IMR-90 (cell line): ENCODE data around the gene ZNRF4. TPM values are rescaled to one million over a fixed set of nuclear protein-coding genes. Genes with fewer than 3 reads are reported as not detected.

Source experiments
- ATAC-seq: fragments of 200-7000 bp; cut with Tn5 transposase; 2 replicates; pipeline ENCODE4 v1.9.1; 2020; ENCODE audit warnings: low read depth, mild to moderate bottlenecking, moderate library complexity
- BruUV-seq: library from RNA; stranded (reverse); fragments of 400-500 nt; replicated peaks from 2 replicates; lab custom pipeline; 2021; lab: Mats Ljungman, UMichigan
- CTCF ChIA-PET: fragments of 300-600 bp; formaldehyde crosslinking; extraction: SDS; loops from one replicate; lab custom pipeline; 2021; ENCODE audit warnings: antibody characterized with exemption; lab: Yijun Ruan, JAX
- POLR2A ChIA-PET: fragments of 300-600 bp; sonication (Branson Sonifier 250); formaldehyde crosslinking; loops from one replicate; lab custom pipeline; 2022; ENCODE audit warnings: antibody characterized with exemption; ENCODE audit not compliant: unreplicated experiment; lab: Charles Lee
- DNase-seq: peaks from one replicate; pipeline ENCODE4 v3.0.0; 2013
- H2AFZ ChIP-seq: replicated peaks from 2 replicates; pipeline ENCODE3; 2013; ENCODE audit warnings: low read length, mild to moderate bottlenecking; ENCODE audit not compliant: poor library complexity
- H2AK5ac ChIP-seq: 2 replicates; pipeline ENCODE4 v1.6.1; 2013; ENCODE audit warnings: low read depth, low read length, inconsistent platforms
- H2AK9ac ChIP-seq: replicated peaks from 2 replicates; pipeline ENCODE3; 2013; ENCODE audit warnings: mild to moderate bottlenecking, low read depth, low read length, moderate library complexity; ENCODE audit not compliant: poor library complexity
- H2BK120ac ChIP-seq: 2 replicates; pipeline ENCODE4 v1.6.1; 2013; ENCODE audit warnings: low read depth, low read length, inconsistent platforms
- H2BK15ac ChIP-seq: 3 replicates; pipeline ENCODE4 v1.6.1; 2013; ENCODE audit warnings: low read depth, low read length, inconsistent platforms
- H2BK20ac ChIP-seq: 2 replicates; pipeline ENCODE4 v1.6.1; 2013; ENCODE audit warnings: low read depth, mild to moderate bottlenecking, inconsistent platforms, low read length, moderate library complexity
- H2BK5ac ChIP-seq: 2 replicates; pipeline ENCODE4 v1.6.1; 2013; ENCODE audit warnings: mild to moderate bottlenecking, low read depth, low read length, inconsistent platforms; ENCODE audit not compliant: poor library complexity, severe bottlenecking
- H3K14ac ChIP-seq: replicated peaks from 2 replicates; pipeline ENCODE4 v1.6.1; 2013; ENCODE audit warnings: low read depth, low read length, inconsistent platforms
- H3K18ac ChIP-seq: 2 replicates; pipeline ENCODE4 v1.6.1; 2013; ENCODE audit warnings: low read depth, low read length, control low read depth
- H3K23ac ChIP-seq: 2 replicates; pipeline ENCODE4 v1.6.1; 2013; ENCODE audit warnings: low read depth, low read length, inconsistent platforms
- H3K27ac ChIP-seq: 2 replicates; pipeline ENCODE4 v1.5.1; 2013; ENCODE audit warnings: mild to moderate bottlenecking, control low read depth, low read length; ENCODE audit not compliant: insufficient read depth
- H3K27me3 ChIP-seq: 2 replicates; pipeline ENCODE4 v1.6.1; 2013; ENCODE audit warnings: low read length; ENCODE audit not compliant: control insufficient read depth, insufficient read depth
- H3K36me3 ChIP-seq: 2 replicates; pipeline ENCODE4 v1.6.1; 2013; ENCODE audit warnings: low read length, mixed read lengths; ENCODE audit not compliant: control insufficient read depth, insufficient read depth
- H3K4ac ChIP-seq: 2 replicates; pipeline ENCODE4 v1.6.1; 2013; ENCODE audit warnings: low read depth, low read length, inconsistent platforms
- H3K4me1 ChIP-seq: 2 replicates; pipeline ENCODE4 v1.6.1; 2013; ENCODE audit warnings: low read length, mixed read lengths; ENCODE audit not compliant: control insufficient read depth, insufficient read depth
- H3K4me2 ChIP-seq: 2 replicates; pipeline ENCODE4 v1.6.1; 2013; ENCODE audit warnings: low read depth, mild to moderate bottlenecking, control low read depth, low read length, moderate library complexity
- H3K4me3 ChIP-seq: 2 replicates; pipeline ENCODE4 v1.5.1; 2013; ENCODE audit warnings: low read depth, mild to moderate bottlenecking, control low read depth, low read length, moderate library complexity; ENCODE audit not compliant: insufficient read depth
- H3K56ac ChIP-seq: 2 replicates; pipeline ENCODE4 v1.6.1; 2013; ENCODE audit warnings: low read length, inconsistent platforms; ENCODE audit not compliant: insufficient read depth; ENCODE audit errors: extremely low read depth
- H3K79me1 ChIP-seq, 2 experiments: 2 replicates each; pipeline ENCODE4 v1.6.1; 2013; ENCODE audit warnings: low read length in 2 of 2, inconsistent platforms in 1 of 2, low read depth in 1 of 2
- H3K9ac ChIP-seq: 2 replicates; pipeline ENCODE4 v1.6.1; 2013; ENCODE audit warnings: low read depth, low read length, control low read depth
- H3K9me1 ChIP-seq: 2 replicates; pipeline ENCODE4 v1.6.1; 2013; ENCODE audit warnings: low read length, inconsistent platforms; ENCODE audit not compliant: insufficient read depth
- H3K9me3 ChIP-seq: 2 replicates; pipeline ENCODE4 v1.6.1; 2013; ENCODE audit warnings: low read length; ENCODE audit not compliant: control insufficient read depth, insufficient read depth
- H4K20me1 ChIP-seq: 2 replicates; pipeline ENCODE4 v1.6.1; 2013; ENCODE audit warnings: low read length, inconsistent platforms; ENCODE audit not compliant: insufficient read depth
- H4K5ac ChIP-seq: 2 replicates; pipeline ENCODE4 v1.6.1; 2013; ENCODE audit warnings: mild to moderate bottlenecking, low read depth, low read length, control low read depth
- H4K8ac ChIP-seq, 2 experiments: 2 replicates each; pipeline ENCODE4 v1.6.1; 2013; ENCODE audit warnings: low read depth in 2 of 2, low read length in 2 of 2, control low read depth in 1 of 2, inconsistent platforms in 1 of 2
- H4K91ac ChIP-seq: 2 replicates; pipeline ENCODE4 v1.6.1; 2013; ENCODE audit warnings: low read depth, low read length, inconsistent platforms; ENCODE audit not compliant: insufficient read depth
- BHLHE40 ChIP-seq: fragments of 150-350 bp; IDR thresholded peaks from 2 replicates; pipeline ENCODE4 v1.6.1; 2016; ENCODE audit warnings: mild to moderate bottlenecking, low read depth, low read length
- CEBPB ChIP-seq: IDR thresholded peaks from 2 replicates; pipeline ENCODE4 v1.6.1; 2012; ENCODE audit warnings: low read depth, low read length, improper control_type of control experiment
- MAFK ChIP-seq: IDR thresholded peaks from 2 replicates; pipeline ENCODE4 v1.6.1; 2012; ENCODE audit warnings: low read depth, low read length, improper control_type of control experiment
- MXI1 ChIP-seq: IDR thresholded peaks from 2 replicates; pipeline ENCODE4 v1.6.1; 2012; ENCODE audit warnings: low read depth, mild to moderate bottlenecking, low read length, moderate library complexity, borderline replicate concordance
- RAD21 ChIP-seq: IDR thresholded peaks from 2 replicates; pipeline ENCODE4 v1.6.1; 2012; ENCODE audit warnings: low read length, improper control_type of control experiment
- RFX5 ChIP-seq: IDR thresholded peaks from 2 replicates; pipeline ENCODE4 v1.8.0; 2012; ENCODE audit warnings: low read depth, mild to moderate bottlenecking, low read length, moderate library complexity
- WGBS, 2 experiments: methylation state at CpG; one replicate each; pipeline versions ENCODE4 v1.1.5 to v1.1.7; 2013; ENCODE audit warnings: missing lambda C conversion rate in 2 of 2; ENCODE audit not compliant: insufficient read length in 1 of 2; ENCODE audit errors: extremely low coverage in 2 of 2; 5-methylcytosine and 5-hydroxymethylcytosine counted together
- dilution Hi-C: fragments of 300-500 bp; cut with HindIII; formaldehyde crosslinking; loops from one replicate; pipeline ENCODE4 v1.14.3; 2018; ENCODE audit warnings: low sequenced_read_pairs; ENCODE audit not compliant: unreplicated experiment
- in situ Hi-C: fragments of 300-500 bp; cut with MboI; formaldehyde crosslinking; loops from 3 replicates; pipeline ENCODE4 v1.14.3; 2019; ENCODE audit warnings: low sequenced_read_pairs, inconsistent platforms, mixed read lengths
- intact Hi-C: fragments of 100-400 bp; cut with micrococcal nuclease; formaldehyde crosslinking; loops from 2 replicates; pipeline ENCODE4 v1.10.0; 2022
- polyA plus RNA-seq, 3 experiments: library from polyadenylated mRNA; depleted of rRNA; stranded (reverse); fragments of >200 nt; gene quantifications; 2 replicates each; pipeline ENCODE4 v1.2.3, GENCODE V29; 2012; ENCODE audit warnings: low replicate concordance in 1 of 3
- total RNA-seq: library from RNA; depleted of rRNA; stranded (reverse); fragments of >200 nt; gene quantifications from 2 replicates; pipeline ENCODE4 v1.2.3, GENCODE V29; 2012
- TF ChIP-seq, protein P1 (sequence below): conservative IDR thresholded peaks from 2 replicates; pipeline ENCODE4 v1.5.1; 2012; ENCODE audit warnings: mild to moderate bottlenecking, low read depth, low read length, improper control_type of control experiment

Gene ZNRF4
- total and polyA plus RNA-seq, 2 of the 4 experiments (the other 2 are of a cell fraction) = not detected

DNA sequence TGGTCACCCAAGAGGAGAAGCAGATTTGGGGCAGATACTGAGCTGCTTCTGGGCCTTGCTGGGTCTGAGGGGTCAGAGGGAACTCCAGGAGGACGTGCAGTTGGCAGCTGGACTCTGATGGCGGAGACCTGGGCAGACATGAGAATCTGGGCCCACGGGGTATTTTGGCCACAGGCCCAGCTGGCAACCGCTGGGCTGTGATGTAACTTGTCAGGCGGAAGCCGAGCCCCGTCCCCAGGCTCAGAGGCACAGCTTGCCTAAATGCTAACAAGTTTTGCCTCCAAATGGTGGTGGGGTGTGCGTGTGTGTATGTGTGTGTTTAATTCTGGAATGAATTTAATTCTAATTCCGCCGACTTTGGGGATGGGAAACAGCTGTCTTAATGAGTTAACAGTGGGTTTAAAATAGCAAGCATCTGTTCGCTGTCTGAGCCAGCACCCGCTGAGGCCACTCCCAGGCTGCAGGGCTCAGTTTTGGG, 11.6 kb downstream of the ZNRF4 start:
- Histone ChIP-seq H2BK5ac (no peak overlapping the region), H3K79me1 (no peaks in the 10 kb centered on the region), H2AK9ac (no peak overlapping the region), H3K36me3 (no peaks in the 10 kb centered on the region), H2BK120ac (no peak overlapping the region), H2BK20ac (no peak overlapping the region), H3K56ac (no peak overlapping the region), H3K4me3 (no peak overlapping the region), H3K27me3 (peaks cover 29% of the 10 kb centered on the region), H3K4me2 (no peak overlapping the region), H3K9me3 (no peaks in the 10 kb centered on the region), H3K9ac (no peak overlapping the region), H2AK5ac (no peak overlapping the region), H3K18ac (no peak overlapping the region), H4K91ac (no peak overlapping the region), H2AFZ (no peak overlapping the region), H3K9me1 (no peaks in the 10 kb centered on the region), H4K8ac (no peak overlapping the region), H4K20me1 (no peaks in the 10 kb centered on the region), H2BK15ac (no peak overlapping the region), H3K14ac (no peak overlapping the region), H3K23ac (no peak overlapping the region), H3K4me1 (no peaks in the 10 kb centered on the region), H4K5ac (no peak overlapping the region), H3K27ac (no peak overlapping the region), H3K4ac (no peak overlapping the region)
- POLR2A ChIA-PET = no interaction called here
- CTCF ChIA-PET = no interaction called here
- no peak for ATAC-seq
- no peak for DNase-seq
- dilution Hi-C loops (no loop called here), in situ Hi-C loops (no loop called here), intact Hi-C loops (no loop called here)
- no peak for TF ChIP-seq MAFK
- TF ChIP-seq RFX5 = no peak
- TF ChIP-seq, protein P1, sequence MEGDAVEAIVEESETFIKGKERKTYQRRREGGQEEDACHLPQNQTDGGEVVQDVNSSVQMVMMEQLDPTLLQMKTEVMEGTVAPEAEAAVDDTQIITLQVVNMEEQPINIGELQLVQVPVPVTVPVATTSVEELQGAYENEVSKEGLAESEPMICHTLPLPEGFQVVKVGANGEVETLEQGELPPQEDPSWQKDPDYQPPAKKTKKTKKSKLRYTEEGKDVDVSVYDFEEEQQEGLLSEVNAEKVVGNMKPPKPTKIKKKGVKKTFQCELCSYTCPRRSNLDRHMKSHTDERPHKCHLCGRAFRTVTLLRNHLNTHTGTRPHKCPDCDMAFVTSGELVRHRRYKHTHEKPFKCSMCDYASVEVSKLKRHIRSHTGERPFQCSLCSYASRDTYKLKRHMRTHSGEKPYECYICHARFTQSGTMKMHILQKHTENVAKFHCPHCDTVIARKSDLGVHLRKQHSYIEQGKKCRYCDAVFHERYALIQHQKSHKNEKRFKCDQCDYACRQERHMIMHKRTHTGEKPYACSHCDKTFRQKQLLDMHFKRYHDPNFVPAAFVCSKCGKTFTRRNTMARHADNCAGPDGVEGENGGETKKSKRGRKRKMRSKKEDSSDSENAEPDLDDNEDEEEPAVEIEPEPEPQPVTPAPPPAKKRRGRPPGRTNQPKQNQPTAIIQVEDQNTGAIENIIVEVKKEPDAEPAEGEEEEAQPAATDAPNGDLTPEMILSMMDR = no peak
- no peak for TF ChIP-seq MXI1
- no peak for TF ChIP-seq BHLHE40
- TF ChIP-seq RAD21 = no peak
- no peak for TF ChIP-seq CEBPB
- WGBS, 2 experiments = 8% methylated on average over 8 of the region's 12 CpGs; no CpG with 5 or more reads in 1 of the 2 experiments
- BruUV-seq = no TSS peak
